NB4 (cell line): ENCODE data around the gene TMEM183A.

Experiments used
- DNase-seq: peaks from one replicate; pipeline ENCODE4 v3.0.0; 2010; ENCODE audit warnings: low read depth
- H3K4me3 ChIP-seq: one replicate; pipeline ENCODE4 v1.5.1; 2011; ENCODE audit warnings: mild to moderate bottlenecking, low read depth, low read length, moderate library complexity
- MYC ChIP-seq: IDR thresholded peaks from 2 replicates; pipeline ENCODE4 v1.6.1; 2011; ENCODE audit warnings: low read depth, low read length
- POLR2A ChIP-seq: IDR thresholded peaks from 2 replicates; pipeline ENCODE4 v1.6.1; 2011; ENCODE audit warnings: mild to moderate bottlenecking; ENCODE audit not compliant: insufficient read length; ENCODE audit errors: extremely low read depth
- TF ChIP-seq, protein P1 (sequence below): IDR thresholded peaks from 2 replicates; pipeline ENCODE4 v1.6.1; 2011; ENCODE audit warnings: low read depth, low read length
- TF ChIP-seq, protein P2 (sequence below): IDR thresholded peaks from one replicate; pipeline ENCODE4 v1.5.1; 2012; ENCODE audit warnings: low read depth, low read length

Gene TMEM183A

DNA sequence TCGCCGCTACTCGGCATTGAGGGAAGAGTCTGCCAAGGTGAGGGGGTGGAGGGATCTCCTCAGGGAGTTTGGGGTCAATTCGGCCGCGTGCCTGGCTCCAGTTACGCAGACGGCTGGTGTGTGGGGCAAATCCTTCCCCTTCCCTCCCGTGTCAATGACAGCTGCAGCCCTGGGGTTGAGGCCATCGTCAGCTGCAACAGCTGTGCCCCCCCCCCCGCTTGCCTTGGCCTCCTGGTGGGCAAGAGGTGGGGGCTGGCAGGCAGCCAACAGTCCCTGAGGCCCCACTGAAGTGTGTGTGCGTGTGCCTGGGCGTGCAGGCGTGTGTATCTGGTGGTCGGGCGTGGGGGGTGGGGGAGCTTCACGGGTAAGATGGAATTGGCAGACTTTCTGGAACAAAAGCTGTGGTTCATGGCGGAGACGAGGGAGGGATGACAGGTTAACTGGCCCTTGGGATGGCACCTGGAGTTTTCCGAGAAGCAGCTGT, 44.7 kb downstream of the TMEM183A start:
- DNase-seq: no peak
- TF ChIP-seq POLR2A (no peak), MYC (no peak)
- TF ChIP-seq, protein P1, sequence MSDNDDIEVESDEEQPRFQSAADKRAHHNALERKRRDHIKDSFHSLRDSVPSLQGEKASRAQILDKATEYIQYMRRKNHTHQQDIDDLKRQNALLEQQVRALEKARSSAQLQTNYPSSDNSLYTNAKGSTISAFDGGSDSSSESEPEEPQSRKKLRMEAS: no peak
- TF ChIP-seq, protein P2, sequence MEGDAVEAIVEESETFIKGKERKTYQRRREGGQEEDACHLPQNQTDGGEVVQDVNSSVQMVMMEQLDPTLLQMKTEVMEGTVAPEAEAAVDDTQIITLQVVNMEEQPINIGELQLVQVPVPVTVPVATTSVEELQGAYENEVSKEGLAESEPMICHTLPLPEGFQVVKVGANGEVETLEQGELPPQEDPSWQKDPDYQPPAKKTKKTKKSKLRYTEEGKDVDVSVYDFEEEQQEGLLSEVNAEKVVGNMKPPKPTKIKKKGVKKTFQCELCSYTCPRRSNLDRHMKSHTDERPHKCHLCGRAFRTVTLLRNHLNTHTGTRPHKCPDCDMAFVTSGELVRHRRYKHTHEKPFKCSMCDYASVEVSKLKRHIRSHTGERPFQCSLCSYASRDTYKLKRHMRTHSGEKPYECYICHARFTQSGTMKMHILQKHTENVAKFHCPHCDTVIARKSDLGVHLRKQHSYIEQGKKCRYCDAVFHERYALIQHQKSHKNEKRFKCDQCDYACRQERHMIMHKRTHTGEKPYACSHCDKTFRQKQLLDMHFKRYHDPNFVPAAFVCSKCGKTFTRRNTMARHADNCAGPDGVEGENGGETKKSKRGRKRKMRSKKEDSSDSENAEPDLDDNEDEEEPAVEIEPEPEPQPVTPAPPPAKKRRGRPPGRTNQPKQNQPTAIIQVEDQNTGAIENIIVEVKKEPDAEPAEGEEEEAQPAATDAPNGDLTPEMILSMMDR: no peak

DNA sequence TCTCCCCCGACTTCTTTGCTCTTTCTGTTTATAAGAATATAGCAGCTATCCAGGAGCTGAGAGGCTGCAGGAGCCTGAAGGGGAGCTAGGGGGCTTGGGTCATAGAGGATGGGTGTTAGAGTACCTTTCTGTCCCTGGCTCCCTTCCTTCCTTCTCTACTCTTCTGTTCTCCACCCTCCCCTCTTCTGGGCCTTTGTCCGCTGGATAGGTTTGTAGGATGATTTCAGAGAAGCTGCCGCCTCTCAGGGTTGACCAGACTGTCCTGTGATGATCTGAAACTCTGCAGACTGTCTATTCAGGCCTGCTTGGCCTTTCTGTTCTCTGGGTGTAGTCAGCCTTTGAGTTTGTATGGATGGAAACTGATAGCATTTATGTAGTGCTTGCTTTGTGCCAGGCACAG, 45.4 kb downstream of the TMEM183A start:
- TF ChIP-seq, protein P1: no peak
- TF ChIP-seq, protein P2: no peak
- TF ChIP-seq MYC (no peak), POLR2A (no peak)
- H3K4me3 ChIP-seq: no peak overlapping the region
- no peak for DNase-seq

More for the DNA sequence above, 44.7 kb downstream of the TMEM183A start:
- H3K4me3 ChIP-seq: no peak overlapping the region

DNA sequence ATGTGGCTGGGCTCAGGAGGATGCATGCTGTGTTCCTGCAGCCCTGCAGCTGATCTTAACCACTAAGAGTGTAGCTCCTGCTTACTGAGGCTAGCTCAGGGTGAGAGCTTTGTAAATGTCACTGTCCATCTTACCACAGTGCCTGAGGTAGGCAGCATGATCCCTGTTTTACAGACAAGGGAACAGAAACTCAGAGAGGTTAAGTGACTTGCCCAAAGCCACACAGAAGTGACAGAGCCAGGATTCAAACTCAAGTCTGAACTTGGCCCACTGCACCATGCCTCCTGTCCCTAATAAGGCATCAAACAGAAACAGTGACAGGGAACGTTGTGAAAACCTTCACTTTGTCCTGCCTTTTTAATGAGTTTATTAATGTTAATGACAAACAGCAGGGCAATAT, 47.0 kb downstream of the TMEM183A start:
- TF ChIP-seq, protein P1: no peak
- no peak for TF ChIP-seq MYC
- no peak overlapping the region for H3K4me3 ChIP-seq
- DNase-seq: no peak

DNA sequence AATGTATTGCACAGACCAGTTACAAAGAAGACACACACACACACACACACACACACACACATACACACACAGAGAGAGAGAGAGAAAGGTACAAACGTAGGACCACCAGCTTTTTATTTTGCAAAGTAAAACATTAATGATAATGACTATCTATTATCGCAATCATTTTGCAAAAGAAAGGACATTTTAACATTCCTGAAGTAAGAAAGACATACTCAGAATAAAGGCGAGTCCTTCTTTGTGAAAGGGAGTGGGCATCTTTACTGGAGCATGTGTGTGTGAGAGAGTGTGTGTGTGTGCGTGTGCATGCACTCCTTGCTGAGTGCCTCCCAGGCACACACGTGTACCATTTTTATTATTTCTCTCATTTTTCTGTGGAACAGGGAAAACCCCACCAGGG, 47.5 kb downstream of the TMEM183A start:
- no peak for TF ChIP-seq POLR2A
- TF ChIP-seq, protein P2: no peak
- TF ChIP-seq MYC: no peak
- TF ChIP-seq, protein P1: no peak
- no peak for DNase-seq
- H3K4me3 ChIP-seq: no peak overlapping the region

DNA sequence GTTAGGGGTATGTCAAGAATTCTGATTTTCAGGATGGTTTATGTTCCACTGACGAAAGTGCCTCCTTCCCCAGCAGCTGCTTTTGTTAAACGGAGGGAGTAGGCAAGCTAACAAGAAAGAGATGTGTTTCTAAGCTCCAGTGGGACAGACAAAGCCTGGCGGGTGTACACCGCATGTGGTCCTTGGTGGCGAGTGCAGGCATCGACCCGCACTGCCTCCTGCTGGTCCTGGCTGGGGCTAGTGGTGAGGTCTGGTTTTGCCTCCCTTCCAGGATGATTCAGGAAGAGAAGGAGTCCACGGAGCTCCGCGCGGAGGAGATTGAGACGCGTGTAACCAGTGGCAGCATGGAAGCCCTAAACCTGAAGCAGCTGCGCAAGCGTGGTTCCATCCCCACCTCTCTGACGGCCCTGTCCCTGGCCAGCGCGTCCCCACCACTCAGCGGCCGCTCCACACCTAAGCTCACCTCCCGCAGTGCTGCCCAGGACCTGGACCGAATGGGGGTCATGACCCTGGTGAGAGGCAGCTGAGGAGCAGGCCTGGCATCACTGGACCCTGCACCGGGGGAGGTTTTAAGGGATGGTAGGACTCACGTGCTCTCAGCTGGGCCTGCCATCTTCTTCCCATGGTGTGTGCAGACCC, 48.1 kb downstream of the TMEM183A start:
- TF ChIP-seq, protein P1: no peak
- TF ChIP-seq POLR2A (no peak), MYC (no peak)
- TF ChIP-seq, protein P2: no peak
- no peak for DNase-seq
- H3K4me3 ChIP-seq: no peak overlapping the region

DNA sequence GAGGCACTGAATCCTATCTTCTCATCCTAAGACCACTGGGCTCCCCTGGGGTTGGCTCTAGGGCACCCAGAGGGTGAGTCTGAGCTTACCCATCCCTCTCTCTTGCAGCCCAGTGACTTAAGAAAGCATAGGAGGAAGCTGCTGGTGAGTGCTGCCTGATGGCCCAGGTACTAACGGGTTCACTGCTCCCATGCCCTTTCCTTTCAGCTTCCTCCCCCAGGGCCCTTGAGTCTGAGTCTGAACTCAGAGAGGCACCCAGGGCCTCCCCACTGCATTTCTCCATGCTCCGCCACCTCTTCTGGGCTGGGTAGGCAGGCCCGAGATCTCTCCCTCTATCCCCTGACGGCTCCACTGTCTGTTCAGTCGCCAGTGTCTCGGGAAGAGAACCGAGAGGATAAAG, 48.8 kb downstream of the TMEM183A start:
- TF ChIP-seq MYC: no peak
- TF ChIP-seq, protein P2: no peak
- TF ChIP-seq, protein P1: no peak
- TF ChIP-seq POLR2A: no peak
- no peak overlapping the region for H3K4me3 ChIP-seq
- no peak for DNase-seq
